Neuronal stem cell (in vitro differentiated cells): ENCODE data around the gene DEUP1.
A peak's percentile ranks its signal among the peaks of the same experiment; 100 is the strongest.

ENCODE experiments used
- DNase-seq: peaks from one replicate; pipeline ENCODE4 v3.0.0-alpha.2; 2013; ENCODE audit warnings: low spot score
- H2AFZ ChIP-seq: one replicate; pipeline ENCODE4 v1.6.1; 2013; ENCODE audit warnings: mild to moderate bottlenecking, low read length, inconsistent platforms
- H2AK5ac ChIP-seq: 2 replicates; pipeline ENCODE4 v1.6.1; 2013; ENCODE audit warnings: low read depth, mild to moderate bottlenecking, inconsistent platforms, low read length, moderate library complexity, mixed read lengths
- H2BK120ac ChIP-seq: 2 replicates; pipeline ENCODE4 v1.6.1; 2013; ENCODE audit warnings: low read depth, mild to moderate bottlenecking, inconsistent platforms, low read length, moderate library complexity, mixed read lengths
- H2BK12ac ChIP-seq: one replicate; pipeline ENCODE4 v1.6.1; 2013; ENCODE audit warnings: low read length, inconsistent platforms
- H2BK15ac ChIP-seq: 2 replicates; pipeline ENCODE4 v1.6.1; 2013; ENCODE audit warnings: mild to moderate bottlenecking, low read length, inconsistent platforms, mixed read lengths
- H2BK5ac ChIP-seq: one replicate; pipeline ENCODE4 v1.6.1; 2013; ENCODE audit warnings: inconsistent platforms, mild to moderate bottlenecking, low read length, moderate library complexity
- H3K14ac ChIP-seq: one replicate; pipeline ENCODE4 v1.6.1; 2013; ENCODE audit warnings: low read length, inconsistent platforms
- H3K18ac ChIP-seq: 2 replicates; pipeline ENCODE4 v1.6.1; 2013; ENCODE audit warnings: low read length, inconsistent platforms
- H3K23ac ChIP-seq: 2 replicates; pipeline ENCODE4 v1.6.1; 2013; ENCODE audit warnings: low read depth, mild to moderate bottlenecking, mixed read lengths, low read length, inconsistent platforms; ENCODE audit not compliant: poor library complexity
- H3K27ac ChIP-seq: replicated peaks from 3 replicates; pipeline ENCODE4 v1.5.1; 2013; ENCODE audit warnings: low read length, inconsistent platforms
- H3K27me3 ChIP-seq, 3 experiments: 2 replicates each; pipeline ENCODE4 v1.6.1; 2013; ENCODE audit warnings: low read length in 3 of 3, mild to moderate bottlenecking in 2 of 3, inconsistent platforms in 1 of 3, low read depth in 1 of 3, mixed read lengths in 1 of 3, moderate library complexity in 1 of 3; ENCODE audit not compliant: control insufficient read depth in 3 of 3, insufficient read depth in 3 of 3
- H3K36me3 ChIP-seq, 2 donors: replicated peaks in 1 of 2; 2 replicates each; pipeline ENCODE4 v1.6.1; 2013; ENCODE audit warnings: low read length in 2 of 2; ENCODE audit not compliant: control insufficient read depth in 2 of 2, insufficient read depth in 2 of 2
- H3K4ac ChIP-seq: 2 replicates; pipeline ENCODE4 v1.6.1; 2013; ENCODE audit warnings: inconsistent platforms, mild to moderate bottlenecking, low read length, moderate library complexity
- H3K4me1 ChIP-seq, 2 donors: 1 replicate in 1 of 2; 2 replicates in 1 of 2; pipeline ENCODE4 v1.6.1; 2013; ENCODE audit warnings: low read length in 2 of 2, low read depth in 1 of 2; ENCODE audit not compliant: control insufficient read depth in 2 of 2, insufficient read depth in 1 of 2
- H3K4me2 ChIP-seq: one replicate; pipeline ENCODE4 v1.6.1; 2013; ENCODE audit warnings: mild to moderate bottlenecking, low read length, inconsistent platforms; ENCODE audit not compliant: insufficient read depth, poor library complexity, severe bottlenecking
- H3K4me3 ChIP-seq, 2 donors: 2 replicates each; pipeline ENCODE4 v1.5.1; 2013; ENCODE audit warnings: low read length in 2 of 2, mild to moderate bottlenecking in 2 of 2, inconsistent platforms in 1 of 2, moderate library complexity in 1 of 2
- H3K79me1 ChIP-seq: one replicate; pipeline ENCODE4 v1.6.1; 2013; ENCODE audit warnings: low read depth, mild to moderate bottlenecking, inconsistent platforms, low read length, moderate library complexity
- H3K9ac ChIP-seq: one replicate; pipeline ENCODE4 v1.6.1; 2013; ENCODE audit warnings: mild to moderate bottlenecking, low read depth, low read length, inconsistent platforms; ENCODE audit not compliant: poor library complexity
- H3K9me3 ChIP-seq, 2 donors: replicated peaks in 1 of 2; 2 replicates each; pipeline versions ENCODE3 to v1.6.1; 2013; ENCODE audit warnings: low read length in 2 of 2, mild to moderate bottlenecking in 2 of 2, inconsistent platforms in 1 of 2, low read depth in 1 of 2, mixed read lengths in 1 of 2, moderate library complexity in 1 of 2; ENCODE audit not compliant: control insufficient read depth in 2 of 2, insufficient read depth in 1 of 2
- H4K8ac ChIP-seq: one replicate; pipeline ENCODE4 v1.6.1; 2013; ENCODE audit warnings: low read depth, mild to moderate bottlenecking, inconsistent platforms, low read length, moderate library complexity
- H4K91ac ChIP-seq: one replicate; pipeline ENCODE4 v1.6.1; 2013; ENCODE audit warnings: low read length, low read depth, mild to moderate bottlenecking, inconsistent platforms; ENCODE audit not compliant: poor library complexity
- whole genome bisulfite sequencing, 2 donors: extraction: QIAGEN DNeasy Blood & Tissue Kit; methylation state at CpG; one replicate each; pipeline ENCODE4 v1.1.7; 2013; ENCODE audit warnings: missing lambda C conversion rate in 2 of 2, mixed read lengths in 1 of 2; ENCODE audit not compliant: insufficient read length in 2 of 2, insufficient replicate concordance in 1 of 2; ENCODE audit errors: extremely low coverage in 2 of 2; 5-methylcytosine and 5-hydroxymethylcytosine counted together

DEUP1 gene

DNA sequence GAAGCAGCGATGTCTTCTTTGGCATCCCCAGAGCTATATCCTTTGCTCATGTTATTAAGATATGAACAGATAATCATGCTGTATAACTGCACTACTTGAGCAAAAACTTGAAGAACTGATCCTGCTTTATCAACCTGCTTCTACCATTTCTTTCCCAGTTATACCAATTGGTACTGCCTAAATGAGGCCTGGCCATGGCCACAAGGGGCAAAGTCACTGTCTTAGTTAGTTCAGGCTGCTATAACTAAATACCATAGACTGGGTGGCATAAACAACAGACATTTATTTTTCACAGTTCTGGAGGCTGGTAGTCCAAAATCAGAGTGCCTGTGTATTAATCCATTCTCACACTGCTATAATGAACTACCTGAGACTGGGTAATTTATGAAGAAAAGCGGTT is 37.5 kb downstream of the DEUP1 start:
- no peak overlapping the region for H3K18ac ChIP-seq
- H3K4me3 ChIP-seq = no peak overlapping the region
- H3K4me2 ChIP-seq = no peak overlapping the region
- no peak overlapping the region for H3K4ac ChIP-seq
- no peak overlapping the region for H2AFZ ChIP-seq
- no peak overlapping the region for H2BK15ac ChIP-seq
- no peak overlapping the region for H2BK12ac ChIP-seq
- H3K27me3 ChIP-seq = no peaks in the 10 kb centered on the region
- no peak overlapping the region for H3K9ac ChIP-seq
- no peak overlapping the region for H3K14ac ChIP-seq
- no peaks in the 10 kb centered on the region for H3K36me3 ChIP-seq
- no peak overlapping the region for H2AK5ac ChIP-seq
- no peaks in the 10 kb centered on the region for H3K79me1 ChIP-seq
- no peaks in the 10 kb centered on the region for H3K4me1 ChIP-seq
- no CpG with 5 or more reads among the region's 2 CpGs for WGBS, 2 donors
- no peak overlapping the region for H2BK120ac ChIP-seq
- H3K9me3 ChIP-seq = no peaks in the 10 kb centered on the region
- H2BK5ac ChIP-seq = no peak overlapping the region
- H3K23ac ChIP-seq = no peak overlapping the region
- no peak overlapping the region for H3K27ac ChIP-seq
- H4K91ac ChIP-seq = no peak overlapping the region
- no peak overlapping the region for H4K8ac ChIP-seq
- no peak for DNase-seq

DNA sequence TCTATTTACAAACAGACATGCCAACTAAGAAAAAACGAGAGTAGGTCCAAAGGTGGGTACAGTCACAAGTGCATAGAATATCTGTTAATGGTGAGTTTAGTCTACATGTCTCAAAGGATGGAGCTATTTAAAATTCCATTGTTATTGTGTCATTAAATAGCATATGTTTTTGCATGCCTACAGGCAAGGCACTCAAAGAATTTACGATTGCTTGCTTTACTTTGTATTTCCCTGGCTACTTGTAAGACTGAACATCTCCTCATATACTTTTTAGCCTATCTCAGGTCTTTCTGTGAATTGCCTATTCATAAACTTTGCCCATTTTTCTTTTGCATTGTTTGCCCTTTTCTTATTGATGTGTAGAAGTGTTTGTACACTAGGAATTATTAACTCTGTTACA is 39.7 kb downstream of the DEUP1 start:
- no peak overlapping the region for H4K91ac ChIP-seq
- no peak overlapping the region for H3K4me2 ChIP-seq
- H2AFZ ChIP-seq = no peak overlapping the region
- H2BK15ac ChIP-seq = no peak overlapping the region
- no peak overlapping the region for H4K8ac ChIP-seq
- H3K9ac ChIP-seq = no peak overlapping the region
- no peak overlapping the region for H2BK5ac ChIP-seq
- no peaks in the 10 kb centered on the region for H3K79me1 ChIP-seq
- no peaks in the 10 kb centered on the region for H3K36me3 ChIP-seq
- H3K9me3 ChIP-seq = no peaks in the 10 kb centered on the region
- no peak overlapping the region for H3K27ac ChIP-seq
- H3K4me3 ChIP-seq = no peak overlapping the region
- no peak overlapping the region for H3K18ac ChIP-seq
- no peaks in the 10 kb centered on the region for H3K27me3 ChIP-seq
- WGBS, 2 donors = no CpG with 5 or more reads among the region's 2 CpGs
- no peaks in the 10 kb centered on the region for H3K4me1 ChIP-seq
- no peak overlapping the region for H3K4ac ChIP-seq
- no peak overlapping the region for H2BK12ac ChIP-seq
- H2AK5ac ChIP-seq = no peak overlapping the region
- H3K23ac ChIP-seq = no peak overlapping the region
- H2BK120ac ChIP-seq = no peak overlapping the region
- no peak for DNase-seq
- H3K14ac ChIP-seq = no peak overlapping the region

DNA sequence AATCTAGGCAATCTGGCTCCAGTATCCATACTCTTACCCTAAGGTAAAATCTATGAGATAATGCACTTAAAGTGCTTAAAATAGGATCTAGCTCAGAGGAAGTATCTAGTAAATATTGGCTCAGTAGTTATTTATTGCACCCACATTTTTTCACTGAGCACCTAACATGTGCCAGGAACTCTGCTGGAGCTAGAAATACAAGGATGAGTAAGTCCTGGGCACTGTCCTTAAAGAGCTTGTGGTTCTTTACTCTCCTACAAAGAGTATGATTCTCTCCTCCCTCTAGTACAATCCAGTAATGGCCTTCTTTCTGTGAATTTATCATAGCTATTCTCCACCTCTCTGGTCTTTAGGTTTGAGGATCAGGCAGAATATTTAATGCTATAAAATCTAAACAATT is 59.2 kb downstream of the DEUP1 start:
- H3K14ac ChIP-seq = no peak overlapping the region
- H2AK5ac ChIP-seq = no peak overlapping the region
- H3K4me3 ChIP-seq = no peak overlapping the region
- peaks cover 4 to 14% of the 10 kb centered on the region in 2 donors for H3K4me1 ChIP-seq
- no peaks in the 10 kb centered on the region for H3K36me3 ChIP-seq
- no peak overlapping the region for H3K4me2 ChIP-seq
- H3K79me1 ChIP-seq = no peaks in the 10 kb centered on the region
- H3K9me3 ChIP-seq = no peaks in the 10 kb centered on the region
- no peak overlapping the region for H4K8ac ChIP-seq
- H3K23ac ChIP-seq = no peak overlapping the region
- no peak overlapping the region for H2BK120ac ChIP-seq
- H2BK12ac ChIP-seq = no peak overlapping the region
- H2BK5ac ChIP-seq = no peak overlapping the region
- H3K27me3 ChIP-seq = no peaks in the 10 kb centered on the region
- no peak overlapping the region for H3K4ac ChIP-seq
- H3K18ac ChIP-seq = no peak overlapping the region
- no peak overlapping the region for H2BK15ac ChIP-seq
- DNase-seq = no peak
- H4K91ac ChIP-seq = no peak overlapping the region
- no peak overlapping the region for H3K9ac ChIP-seq
- no peak overlapping the region for H2AFZ ChIP-seq
- H3K27ac ChIP-seq = no peak overlapping the region

DNA sequence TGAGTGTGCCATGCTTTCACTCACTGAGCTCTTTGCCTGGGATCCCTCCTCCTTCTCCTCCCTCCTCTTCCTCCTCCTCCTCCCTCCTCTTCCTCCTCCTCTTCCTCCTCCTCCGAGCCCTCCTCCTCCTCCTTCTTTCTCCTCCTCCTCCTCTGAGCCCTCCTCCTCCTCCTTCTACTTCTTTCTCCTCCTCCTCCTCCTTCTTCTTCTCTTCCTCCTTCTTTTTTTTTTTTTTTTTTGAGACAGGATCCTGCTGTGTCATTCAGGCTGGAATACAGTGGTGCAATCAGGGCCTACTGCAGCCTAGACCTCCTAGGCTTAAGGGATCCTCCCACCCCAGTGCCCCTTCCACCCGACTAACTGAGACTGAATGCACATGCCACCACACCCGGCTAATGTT is 62.3 kb downstream of the DEUP1 start:
- no CpG with 5 or more reads among the region's 3 CpGs for WGBS, 2 donors
- H3K4me1 ChIP-seq = peaks cover 8 to 18% of the 10 kb centered on the region in 2 donors

More for the DNA sequence above, 62.3 kb downstream of the DEUP1 start:
- H2BK120ac ChIP-seq = no peak overlapping the region
- no peak for DNase-seq
- H3K4me2 ChIP-seq = no peak overlapping the region
- no peak overlapping the region for H3K23ac ChIP-seq
- no peak overlapping the region for H3K14ac ChIP-seq
- no peak overlapping the region for H2BK12ac ChIP-seq
- H2BK15ac ChIP-seq = no peak overlapping the region
- no peak overlapping the region for H3K4me3 ChIP-seq
- no peaks in the 10 kb centered on the region for H3K36me3 ChIP-seq
- H3K18ac ChIP-seq = no peak overlapping the region
- H3K27me3 ChIP-seq = no peaks in the 10 kb centered on the region
- no peak overlapping the region for H2AK5ac ChIP-seq
- no peak overlapping the region for H3K9ac ChIP-seq
- no peak overlapping the region for H2AFZ ChIP-seq
- H4K8ac ChIP-seq = peak overlapping the region; percentile 43
- H3K9me3 ChIP-seq = no peaks in the 10 kb centered on the region
- H3K4ac ChIP-seq = no peak overlapping the region
- no peak overlapping the region for H4K91ac ChIP-seq
- H3K27ac ChIP-seq = peak overlapping the region; percentile 35
- no peaks in the 10 kb centered on the region for H3K79me1 ChIP-seq
- H2BK5ac ChIP-seq = no peak overlapping the region
